Vagina (tissue), 2 donors: Measurements from ENCODE around the gene SPHK1.

Experiments used
- POLR2AphosphoS5 ChIP-seq, 2 donors: sonication (generic); formaldehyde crosslinking; IDR thresholded peaks; one replicate each; pipeline ENCODE4 v1.9.0; 2017; ENCODE audit warnings: antibody characterized with exemption in 2 of 2, mild to moderate bottlenecking in 2 of 2, low read depth in 1 of 2; ENCODE audit not compliant: insufficient read depth in 1 of 2
- TF ChIP-seq, protein P1 (sequence below), 3 experiments: fragments of 450-650 bp in 2 of 3; fragments of 200-600 bp in 1 of 3; sonication (generic) in 1 of 3; IDR thresholded peaks; one replicate each; pipeline ENCODE4 v1.5.1; 2017 to 2019; ENCODE audit warnings: antibody characterized with exemption in 3 of 3, mild to moderate bottlenecking in 2 of 3, moderate library complexity in 2 of 3

DNA sequence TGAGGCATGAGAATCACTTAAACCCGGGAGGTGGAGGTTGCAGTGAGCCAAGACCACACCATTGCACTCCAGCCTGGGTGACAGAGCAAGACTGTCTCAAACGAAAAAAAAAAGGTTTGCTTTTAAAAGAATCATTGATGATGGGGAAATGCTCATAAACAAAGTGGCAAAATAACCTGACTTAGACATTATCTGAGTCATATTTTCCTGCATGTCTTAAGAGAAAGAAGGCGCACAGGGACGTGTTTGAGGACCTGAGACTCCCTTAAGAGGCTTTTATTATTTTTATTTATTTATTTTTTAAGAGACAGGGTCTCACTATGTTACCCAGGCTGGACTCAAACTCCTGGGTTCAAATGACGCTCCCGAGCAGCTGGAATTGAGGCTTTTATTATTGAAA lies 25.0 kb upstream of the SPHK1 start:
- TF ChIP-seq, protein P1, sequence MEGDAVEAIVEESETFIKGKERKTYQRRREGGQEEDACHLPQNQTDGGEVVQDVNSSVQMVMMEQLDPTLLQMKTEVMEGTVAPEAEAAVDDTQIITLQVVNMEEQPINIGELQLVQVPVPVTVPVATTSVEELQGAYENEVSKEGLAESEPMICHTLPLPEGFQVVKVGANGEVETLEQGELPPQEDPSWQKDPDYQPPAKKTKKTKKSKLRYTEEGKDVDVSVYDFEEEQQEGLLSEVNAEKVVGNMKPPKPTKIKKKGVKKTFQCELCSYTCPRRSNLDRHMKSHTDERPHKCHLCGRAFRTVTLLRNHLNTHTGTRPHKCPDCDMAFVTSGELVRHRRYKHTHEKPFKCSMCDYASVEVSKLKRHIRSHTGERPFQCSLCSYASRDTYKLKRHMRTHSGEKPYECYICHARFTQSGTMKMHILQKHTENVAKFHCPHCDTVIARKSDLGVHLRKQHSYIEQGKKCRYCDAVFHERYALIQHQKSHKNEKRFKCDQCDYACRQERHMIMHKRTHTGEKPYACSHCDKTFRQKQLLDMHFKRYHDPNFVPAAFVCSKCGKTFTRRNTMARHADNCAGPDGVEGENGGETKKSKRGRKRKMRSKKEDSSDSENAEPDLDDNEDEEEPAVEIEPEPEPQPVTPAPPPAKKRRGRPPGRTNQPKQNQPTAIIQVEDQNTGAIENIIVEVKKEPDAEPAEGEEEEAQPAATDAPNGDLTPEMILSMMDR (IDR thresholded peaks at IDR 0.05) = no peak
- no peak for TF ChIP-seq POLR2AphosphoS5 (IDR thresholded peaks at IDR 0.05; ENCODE audit: insufficient read depth in 1 of 2, low read depth in 1 of 2)
